H1 (cell line): ENCODE measurements around the gene FKBP5. TPM values are rescaled to one million over a fixed set of nuclear protein-coding genes. Genes with fewer than 3 reads are reported as not detected.

Experiments used
- CTCF ChIA-PET: fragments of 300-600 bp; sonication (Branson Sonifier 250); formaldehyde crosslinking; loops from one replicate; lab custom pipeline; 2021; ENCODE audit not compliant: partially characterized antibody; lab: Charles Lee
- POLR2A ChIA-PET: fragments of 300-600 bp; sonication (Branson Sonifier 250); formaldehyde crosslinking; loops from one replicate; lab custom pipeline; 2021; ENCODE audit warnings: inconsistent platforms; ENCODE audit not compliant: partially characterized antibody; lab: Charles Lee
- DNase-seq, 2 experiments: peaks; one replicate each; pipeline versions ENCODE4 v3.0.0 to v3.0.0-alpha.2; 2010 to 2022; ENCODE audit warnings: low spot score in 2 of 2, low read depth in 1 of 2, mixed read lengths in 1 of 2
- FAIRE-seq: peaks from 2 replicates; lab custom pipeline; 2011; peaks lifted over from hg19 to GRCh38; lab: Jason Lieb, UNC
- H2AFZ ChIP-seq: 2 replicates; pipeline ENCODE4 v1.8.1; 2012; ENCODE audit warnings: low read length, inconsistent platforms
- H2AK5ac ChIP-seq: 2 replicates; pipeline ENCODE4 v1.6.1; 2013; ENCODE audit warnings: low read depth, low read length
- H2BK120ac ChIP-seq: replicated peaks from 2 replicates; pipeline ENCODE3; 2013; ENCODE audit warnings: low read depth, low read length, inconsistent platforms
- H2BK12ac ChIP-seq: 2 replicates; pipeline ENCODE4 v1.6.1; 2013; ENCODE audit warnings: low read depth, low read length
- H2BK15ac ChIP-seq: 2 replicates; pipeline ENCODE4 v1.6.1; 2013; ENCODE audit warnings: low read length
- H2BK20ac ChIP-seq: 2 replicates; pipeline ENCODE4 v1.6.1; 2013; ENCODE audit warnings: low read length
- H2BK5ac ChIP-seq: 2 replicates; pipeline ENCODE4 v1.6.1; 2013; ENCODE audit warnings: low read depth, low read length
- H3K14ac ChIP-seq: 2 replicates; pipeline ENCODE4 v1.6.1; 2013; ENCODE audit warnings: inconsistent platforms; ENCODE audit not compliant: insufficient read length
- H3K18ac ChIP-seq: 2 replicates; pipeline ENCODE4 v1.6.1; 2013; ENCODE audit warnings: low read length; ENCODE audit errors: extremely low read depth
- H3K23ac ChIP-seq: 2 replicates; pipeline ENCODE4 v1.6.1; 2013; ENCODE audit warnings: inconsistent platforms; ENCODE audit not compliant: insufficient read length
- H3K23me2 ChIP-seq: 2 replicates; pipeline ENCODE4 v1.6.1; 2013; ENCODE audit warnings: low read depth, low read length
- H3K27ac ChIP-seq: 2 replicates; pipeline ENCODE4 v1.6.1; 2011; ENCODE audit warnings: low read depth, low read length, inconsistent platforms
- H3K27me3 ChIP-seq, 4 experiments: replicated peaks in 1 of 4; 1 replicate in 1 of 4; 2 replicates in 3 of 4; pipeline versions ENCODE4 v1.6.1 to v1.8.1; 2011 to 2013; ENCODE audit warnings: low read length in 3 of 4, mild to moderate bottlenecking in 3 of 4, inconsistent platforms in 2 of 4, mixed read lengths in 2 of 4, moderate library complexity in 1 of 4; ENCODE audit not compliant: control insufficient read depth in 3 of 4, insufficient read depth in 3 of 4; ENCODE audit errors: extremely low read depth in 1 of 4
- H3K36me3 ChIP-seq, 4 experiments: 2 replicates each; pipeline versions ENCODE4 v1.6.1 to v1.8.1; 2011 to 2013; ENCODE audit warnings: mild to moderate bottlenecking in 4 of 4, low read length in 3 of 4, moderate library complexity in 2 of 4, control low read depth in 1 of 4, inconsistent platforms in 1 of 4; ENCODE audit not compliant: insufficient read depth in 4 of 4, control insufficient read depth in 2 of 4
- H3K4ac ChIP-seq: replicated peaks from 2 replicates; pipeline ENCODE3; 2013; ENCODE audit warnings: low read length, low read depth, mixed read lengths, inconsistent platforms; ENCODE audit not compliant: insufficient read length
- H3K4me1 ChIP-seq, 4 experiments: replicated peaks in 1 of 4; 1 replicate in 1 of 4; 2 replicates in 3 of 4; pipeline versions ENCODE4 v1.6.1 to v1.8.1; 2011 to 2013; ENCODE audit warnings: low read length in 3 of 4, inconsistent platforms in 2 of 4, mixed read lengths in 1 of 4; ENCODE audit not compliant: insufficient read depth in 4 of 4, control insufficient read depth in 3 of 4
- H3K4me2 ChIP-seq, 2 experiments: 2 replicates each; pipeline versions ENCODE4 v1.6.1 to v1.8.1; 2011 to 2013; ENCODE audit warnings: low read depth in 2 of 2, low read length in 2 of 2, control low read depth in 1 of 2, inconsistent platforms in 1 of 2, mild to moderate bottlenecking in 1 of 2; ENCODE audit not compliant: insufficient read depth in 1 of 2
- H3K4me3 ChIP-seq, 4 experiments: fragments of 200-600, 300-600 bp in 1 of 4; sonication (generic), shearing (Covaris generic), sonication (Bioruptor Twin) in 1 of 4; 2 replicates each; pipeline versions ENCODE4 v1.5.1 to v1.8.1; 2011 to 2016; ENCODE audit warnings: low read length in 4 of 4, low read depth in 3 of 4, control low read depth in 2 of 4, inconsistent platforms in 2 of 4, mild to moderate bottlenecking in 2 of 4, mixed read lengths in 1 of 4, moderate library complexity in 1 of 4; ENCODE audit not compliant: insufficient read depth in 2 of 4; ENCODE audit errors: extremely low read depth in 1 of 4
- H3K56ac ChIP-seq: replicated peaks from 2 replicates; pipeline ENCODE3; 2013; ENCODE audit warnings: low read depth, mild to moderate bottlenecking, mixed read lengths, low read length, inconsistent platforms; ENCODE audit not compliant: insufficient read length
- H3K79me1 ChIP-seq: 2 replicates; pipeline ENCODE4 v1.6.1; 2013; ENCODE audit warnings: low read depth, low read length, control low read depth
- H3K79me2 ChIP-seq, 2 experiments: 2 replicates each; pipeline versions ENCODE4 v1.6.1 to v1.8.1; 2012 to 2013; ENCODE audit warnings: low read length in 2 of 2, mild to moderate bottlenecking in 2 of 2, inconsistent platforms in 1 of 2; ENCODE audit not compliant: insufficient read depth in 2 of 2, control insufficient read depth in 1 of 2
- H3K9ac ChIP-seq, 4 experiments: replicated peaks in 1 of 4; 1 replicate in 1 of 4; 2 replicates in 3 of 4; pipeline versions ENCODE4 v1.6.1 to v1.8.1; 2011 to 2013; ENCODE audit warnings: low read depth in 3 of 4, low read length in 3 of 4, control low read depth in 2 of 4, mild to moderate bottlenecking in 2 of 4, moderate library complexity in 2 of 4, inconsistent platforms in 1 of 4; ENCODE audit errors: extremely low read depth in 1 of 4
- H3K9me3 ChIP-seq, 2 experiments: 2 replicates each; pipeline versions ENCODE4 v1.6.1 to v1.8.1; 2012 to 2013; ENCODE audit warnings: mild to moderate bottlenecking in 2 of 2, moderate library complexity in 2 of 2, control low read depth in 1 of 2, inconsistent platforms in 1 of 2, low read depth in 1 of 2, low read length in 1 of 2, mixed read lengths in 1 of 2; ENCODE audit not compliant: insufficient read depth in 2 of 2
- H4K20me1 ChIP-seq, 2 experiments: replicated peaks in 1 of 2; 2 replicates each; pipeline versions ENCODE3 to v1.8.1; 2011 to 2013; ENCODE audit warnings: inconsistent platforms in 2 of 2, low read length in 2 of 2, mild to moderate bottlenecking in 1 of 2; ENCODE audit not compliant: insufficient read depth in 2 of 2, control insufficient read depth in 1 of 2
- H4K5ac ChIP-seq: 2 replicates; pipeline ENCODE4 v1.6.1; 2013; ENCODE audit warnings: low read length, low read depth, mixed read lengths, inconsistent platforms; ENCODE audit not compliant: insufficient read length
- H4K8ac ChIP-seq: 2 replicates; pipeline ENCODE4 v1.8.0; 2013; ENCODE audit warnings: mild to moderate bottlenecking, moderate library complexity, low read length, inconsistent platforms; ENCODE audit not compliant: insufficient read depth; ENCODE audit errors: extremely low read depth
- H4K91ac ChIP-seq: replicated peaks from 2 replicates; pipeline ENCODE3; 2013; ENCODE audit warnings: low read length, mixed read lengths, inconsistent platforms; ENCODE audit not compliant: insufficient read length
- ASH2L ChIP-seq: fragments of 200-600, 300-600 bp; sonication (generic); IDR thresholded peaks from one replicate; pipeline ENCODE4 v1.7.1; 2017; ENCODE audit warnings: low read length
- CBX8 ChIP-seq: fragments of 300-800, 300-1000 bp; sonication (generic); IDR thresholded peaks from 2 replicates; pipeline ENCODE4 v1.7.1; 2016; ENCODE audit warnings: low read depth, low read length, borderline replicate concordance
- CHD1 ChIP-seq: IDR thresholded peaks from 2 replicates; pipeline ENCODE4 v1.6.1; 2012; ENCODE audit warnings: low read depth, low read length, improper control_type of control experiment
- CREB1 ChIP-seq: IDR thresholded peaks from 2 replicates; pipeline ENCODE4 v1.6.1; 2012; ENCODE audit warnings: inconsistent platforms
- HDAC2 ChIP-seq, 2 experiments: fragments of 300-600 bp in 1 of 2; sonication (generic) in 1 of 2; IDR thresholded peaks; 2 replicates each; pipeline ENCODE4 v1.6.1; 2011 to 2012; ENCODE audit warnings: low read depth in 2 of 2, low read length in 2 of 2, mild to moderate bottlenecking in 2 of 2, moderate library complexity in 2 of 2, borderline replicate concordance in 1 of 2, inconsistent platforms in 1 of 2
- KDM5A ChIP-seq: fragments of 200-600 bp; IDR thresholded peaks from 2 replicates; pipeline ENCODE4 v1.7.1; 2012; ENCODE audit warnings: mild to moderate bottlenecking, low read length, inconsistent platforms, mixed read lengths
- NANOG ChIP-seq: IDR thresholded peaks from 2 replicates; pipeline ENCODE4 v1.6.1; 2011; ENCODE audit warnings: low read length, low read depth, mild to moderate bottlenecking, inconsistent platforms; ENCODE audit not compliant: insufficient read depth, poor library complexity, severe bottlenecking
- NRF1 ChIP-seq: IDR thresholded peaks from 2 replicates; pipeline ENCODE4 v1.6.1; 2011; ENCODE audit warnings: mild to moderate bottlenecking, low read depth, low read length, improper control_type of control experiment
- PHF8 ChIP-seq: fragments of 200-600 bp; sonication (generic); conservative IDR thresholded peaks from 2 replicates; pipeline ENCODE4 v1.7.1; 2012; ENCODE audit warnings: low read depth, mild to moderate bottlenecking, inconsistent platforms, low read length, moderate library complexity
- POLR2A ChIP-seq, 2 experiments: IDR thresholded peaks; 1 replicate in 1 of 2; 2 replicates in 1 of 2; pipeline ENCODE4 v1.6.1; 2011; ENCODE audit warnings: low read depth in 2 of 2, low read length in 2 of 2, mild to moderate bottlenecking in 2 of 2; ENCODE audit errors: control extremely low read depth in 1 of 2
- RBBP5 ChIP-seq: IDR thresholded peaks from 2 replicates; pipeline ENCODE4 v1.7.1; 2012; ENCODE audit warnings: low read depth, mild to moderate bottlenecking, inconsistent platforms, low read length, moderate library complexity, borderline replicate concordance
- SAP30 ChIP-seq: fragments of 300-600 bp; sonication (generic); IDR thresholded peaks from 2 replicates; pipeline ENCODE4 v1.7.1; 2012; ENCODE audit warnings: low read length, moderate library complexity, mild to moderate bottlenecking, inconsistent platforms; ENCODE audit not compliant: insufficient read depth, insufficient replicate concordance
- SP2 ChIP-seq: IDR thresholded peaks from 2 replicates; pipeline ENCODE4 v1.6.1; 2012; ENCODE audit warnings: mild to moderate bottlenecking, low read length, inconsistent platforms
- SP4 ChIP-seq: IDR thresholded peaks from 2 replicates; pipeline ENCODE4 v1.6.1; 2012; ENCODE audit warnings: low read length, inconsistent platforms
- TCF12 ChIP-seq: IDR thresholded peaks from 2 replicates; pipeline ENCODE4 v1.6.1; 2011; ENCODE audit warnings: low read depth, mild to moderate bottlenecking, low read length
- WGBS, 2 experiments: shearing (Covaris generic) in 1 of 2; methylation state at CpG; one replicate each; pipeline versions ENCODE4 v1.1.6 to v1.1.7; 2013 to 2015; ENCODE audit warnings: low lambda C conversion rate in 2 of 2, mixed read lengths in 2 of 2, inconsistent platforms in 1 of 2, low coverage in 1 of 2, missing lambda C conversion rate in 1 of 2; ENCODE audit not compliant: insufficient replicate concordance in 2 of 2, insufficient coverage in 1 of 2, insufficient read length in 1 of 2; ENCODE audit errors: extremely low coverage in 1 of 2, missing lambda C conversion rate in 1 of 2; 5-methylcytosine and 5-hydroxymethylcytosine counted together
- polyA plus RNA-seq, 7 experiments: library from polyadenylated mRNA; depleted of rRNA in 3 of 7; stranded (reverse) in 5 of 7; unstranded in 2 of 7; fragments of >200 nt in 5 of 7; fragments of 200-250 nt in 2 of 7; gene quantifications; 1 replicate in 5 of 7; 2 replicates in 1 of 7; 4 replicates in 1 of 7; pipeline versions ENCODE4 v1.2.1 to v1.2.3, GENCODE V29; 2011 to 2013; ENCODE audit warnings: missing spikeins in 2 of 7, mixed read lengths in 2 of 7
- total RNA-seq: library from RNA; stranded (reverse); fragmentation: NEBNext Ultra II Directional; extraction: Animal tissue kit (Norgen Biotek cat#: 25700); gene quantifications from 2 replicates; pipeline ENCODE4 v1.2.1, GENCODE V29; 2021

Gene FKBP5
- total and polyA plus RNA-seq, 2 of the 8 experiments (the other 6 are each of a cell fraction or from before 2014, with no cell fraction given): 14.3 to 40.4 TPM

DNA sequence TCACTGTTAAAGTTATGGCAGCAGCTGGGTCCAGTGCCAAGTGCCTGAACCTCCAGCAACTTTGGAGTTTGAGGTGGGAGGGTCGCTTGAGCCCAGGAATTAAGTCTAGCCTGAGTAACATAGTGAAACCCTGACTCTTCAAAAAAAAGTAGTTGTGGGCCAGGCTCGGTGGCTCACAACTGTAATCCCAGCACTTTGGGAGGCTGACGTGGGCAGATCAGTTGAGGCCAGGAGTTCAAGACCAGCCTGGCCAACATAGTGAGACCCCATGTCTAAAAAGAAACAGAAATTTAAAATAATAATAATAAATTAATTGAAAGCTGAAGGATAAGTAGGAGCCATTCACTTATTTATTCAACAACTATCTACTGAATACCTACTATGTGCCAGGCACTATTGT is 33.8 kb downstream of the FKBP5 start:
- Histone ChIP-seq H3K9me3 (no peaks in the 10 kb centered on the region), H4K8ac (peak overlapping the region; percentile 29; the same call in 1 of the 2 replicates), H3K79me1 (peaks cover 3% of the 10 kb centered on the region; the same call in 1 of the 2 replicates), H3K36me3 (no peaks in the 10 kb centered on the region), H2BK120ac (no peak overlapping the region), H4K5ac (no peak overlapping the region), H2AK5ac (no peak overlapping the region), H3K14ac (no peak overlapping the region), H3K79me2 (peaks cover 0 to 40% of the 10 kb centered on the region in 2 experiments; a peak in 3 of 4 replicates), H3K4ac (no peak overlapping the region), H3K27me3 (no peaks in the 10 kb centered on the region), H3K4me1 (no peaks in the 10 kb centered on the region), H2BK15ac (no peak overlapping the region), H3K9ac (no peak overlapping the region), H3K4me2 (no peak overlapping the region), H4K20me1 (no peaks in the 10 kb centered on the region), H3K18ac (no peak overlapping the region), H3K4me3 (no peak overlapping the region), H2BK20ac (no peak overlapping the region), H2BK5ac (no peak overlapping the region), H2BK12ac (no peak overlapping the region), H3K27ac (no peak overlapping the region), H3K23me2 (no peaks in the 10 kb centered on the region), H3K23ac (no peak overlapping the region), H3K56ac (no peak overlapping the region), H4K91ac (no peak overlapping the region), H2AFZ (no peak overlapping the region)
- ChIA-PET CTCF (interaction anchor here (0.8 to 1.4 kb wide), 3 partner anchors 10 to 64 kb away, joined by 3 to 4 read pairs (median 4); no protein-coding TSS in a partner anchor), POLR2A (no interaction called here)
- FAIRE-seq: no peak
- DNase-seq: no peak
- WGBS, 2 experiments: 91% methylated on average over 3 of the region's 3 CpGs; no CpG with 5 or more reads in 1 of the 2 experiments
- TF ChIP-seq NRF1 (no peak), HDAC2 (IDR thresholded peaks at IDR 0.05; ENCODE audit: borderline replicate concordance in 1 of 2, low read depth in 2 of 2, low read length in 2 of 2) (no peak), CBX8 (no peak), SP2 (no peak), CHD1 (no peak), SP4 (no peak), CREB1 (no peak), PHF8 (no peak), NANOG (no peak), ASH2L (no peak), POLR2A (IDR thresholded peaks at IDR 0.05; ENCODE audit: control extremely low read depth in 1 of 2, low read depth in 2 of 2, low read length in 2 of 2) (no peak), TCF12 (no peak), RBBP5 (no peak), SAP30 (no peak), KDM5A (no peak)
